Mammary epithelial cell (primary cell): ENCODE measurements around the gene C6orf52.

Source experiments
- CTCF ChIP-seq, 2 donors: IDR thresholded peaks in 1 of 2; conservative IDR thresholded peaks in 1 of 2; 2 replicates each; pipeline ENCODE4 v1.5.1; 2011 to 2012; ENCODE audit warnings: inconsistent platforms in 2 of 2, low read length in 2 of 2, mild to moderate bottlenecking in 2 of 2, control low read depth in 1 of 2, low read depth in 1 of 2; ENCODE audit not compliant: insufficient read depth in 1 of 2; ENCODE audit errors: extremely low read depth in 1 of 2
- EZH2 ChIP-seq: IDR thresholded peaks from 2 replicates; pipeline ENCODE4 v1.6.1; 2012; ENCODE audit warnings: low read length, inconsistent platforms, borderline replicate concordance

DNA sequence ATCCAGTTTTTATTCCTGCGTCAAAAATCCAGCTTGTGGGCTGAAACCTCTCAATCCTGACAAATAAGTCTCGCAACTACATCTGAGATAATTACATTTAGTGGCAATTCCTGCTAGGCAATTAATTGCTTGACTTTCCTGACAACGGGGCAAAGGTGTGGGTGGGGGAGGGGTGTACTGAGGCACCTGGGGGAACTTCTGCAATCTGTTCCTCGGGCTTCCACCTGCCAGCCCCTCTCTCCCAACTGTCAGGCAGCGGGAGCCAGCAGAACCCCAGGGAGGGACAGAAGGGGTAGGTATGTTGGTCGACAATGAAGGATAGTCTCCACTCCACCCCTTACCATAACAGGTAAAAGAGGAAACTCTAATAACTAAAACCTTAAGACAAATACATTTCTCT lies 6.8 kb downstream of the C6orf52 start:
- TF ChIP-seq CTCF (conservative IDR thresholded peaks at IDR 0.05 in 1 of 2, IDR thresholded peaks at IDR 0.05 in 1 of 2; ENCODE audit: extremely low read depth in 1 of 2, insufficient read depth in 1 of 2, low read depth in 1 of 2, low read length in 2 of 2) (no peak), EZH2 (no peak)
